ENCODE results near the gene PCDHGA3.

GRCh38 chr5:141388661-141389060 is 45.0 kb downstream of the PCDHGA3 start:
- TF ChIP-seq, protein P1, sequence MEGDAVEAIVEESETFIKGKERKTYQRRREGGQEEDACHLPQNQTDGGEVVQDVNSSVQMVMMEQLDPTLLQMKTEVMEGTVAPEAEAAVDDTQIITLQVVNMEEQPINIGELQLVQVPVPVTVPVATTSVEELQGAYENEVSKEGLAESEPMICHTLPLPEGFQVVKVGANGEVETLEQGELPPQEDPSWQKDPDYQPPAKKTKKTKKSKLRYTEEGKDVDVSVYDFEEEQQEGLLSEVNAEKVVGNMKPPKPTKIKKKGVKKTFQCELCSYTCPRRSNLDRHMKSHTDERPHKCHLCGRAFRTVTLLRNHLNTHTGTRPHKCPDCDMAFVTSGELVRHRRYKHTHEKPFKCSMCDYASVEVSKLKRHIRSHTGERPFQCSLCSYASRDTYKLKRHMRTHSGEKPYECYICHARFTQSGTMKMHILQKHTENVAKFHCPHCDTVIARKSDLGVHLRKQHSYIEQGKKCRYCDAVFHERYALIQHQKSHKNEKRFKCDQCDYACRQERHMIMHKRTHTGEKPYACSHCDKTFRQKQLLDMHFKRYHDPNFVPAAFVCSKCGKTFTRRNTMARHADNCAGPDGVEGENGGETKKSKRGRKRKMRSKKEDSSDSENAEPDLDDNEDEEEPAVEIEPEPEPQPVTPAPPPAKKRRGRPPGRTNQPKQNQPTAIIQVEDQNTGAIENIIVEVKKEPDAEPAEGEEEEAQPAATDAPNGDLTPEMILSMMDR (IDR thresholded peaks at IDR 0.05), result no peak
- no peak for TF ChIP-seq POLR2A (IDR thresholded peaks at IDR 0.05)

Data from thyroid gland (tissue), 4 donors.